ENCODE data around the gene FUS. TPM values are rescaled to one million over a fixed set of nuclear protein-coding genes. Genes with fewer than 3 reads are reported as not detected.
A peak's percentile ranks its signal among the peaks of the same experiment; 100 is the strongest.
"Not testable (repeated sequence)": the region's sequence is repeated elsewhere in the genome, so short reads cannot be mapped to it uniquely, and the experiment has no call there.

The FUS gene
- total and polyA plus RNA-seq, 3 experiments from 2014 or later = 163 to 671 (median 621) TPM

DNA sequence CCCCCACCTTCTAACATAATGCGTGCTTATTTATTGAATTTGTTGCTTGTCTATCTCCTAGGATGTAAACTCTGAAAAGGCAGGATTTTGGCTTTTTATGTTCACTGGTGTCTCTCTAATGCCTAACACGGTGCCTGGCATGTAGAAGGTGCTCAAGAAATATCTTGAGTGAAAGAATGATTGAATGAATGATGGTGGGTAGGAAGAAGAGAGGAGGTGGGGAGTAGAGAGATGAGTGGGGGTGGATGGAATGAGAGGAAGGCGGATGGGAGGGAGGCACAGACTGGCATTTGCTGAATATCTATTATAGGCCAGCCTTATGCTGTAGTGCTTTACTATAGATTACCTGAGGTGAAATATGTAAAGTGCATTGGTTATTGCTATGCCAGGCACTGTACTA lies 32.4 kb upstream of the FUS start:
- Mint-ChIP-seq H3K4me1 (peaks cover 0 to 7% (median 2%) of the 10 kb centered on the region in 3 donors), H3K36me3 (peaks cover 0 to 1% (median 0%) of the 10 kb centered on the region in 3 donors), H3K27ac (no peak overlapping the region), H3K27me3 (peaks cover 0 to 1% of the 10 kb centered on the region in 2 donors), H3K9me3 (no peaks in the 10 kb centered on the region), H3K4me3 (no peak overlapping the region)
- no peak overlapping the region for H3K4me3 ChIP-seq (ENCODE audit: low read length)
- POLR2A ChIA-PET = no interaction called here
- no peaks in the 10 kb centered on the region for H3K36me3 ChIP-seq (ENCODE audit: insufficient read depth, low read length)
- H3K4me1 ChIP-seq (ENCODE audit: insufficient read depth, low read length) = peaks cover 12% of the 10 kb centered on the region
- DNase-seq = no peak
- H3K27ac ChIP-seq (ENCODE audit: low read depth, low read length) = no peak overlapping the region
- no peaks in the 10 kb centered on the region for H3K9me3 ChIP-seq (ENCODE audit: low read length)
- CTCF ChIA-PET = no interaction called here
- H3K27me3 ChIP-seq (ENCODE audit: insufficient read depth, low read length, poor library complexity, severe bottlenecking) = no peaks in the 10 kb centered on the region

DNA sequence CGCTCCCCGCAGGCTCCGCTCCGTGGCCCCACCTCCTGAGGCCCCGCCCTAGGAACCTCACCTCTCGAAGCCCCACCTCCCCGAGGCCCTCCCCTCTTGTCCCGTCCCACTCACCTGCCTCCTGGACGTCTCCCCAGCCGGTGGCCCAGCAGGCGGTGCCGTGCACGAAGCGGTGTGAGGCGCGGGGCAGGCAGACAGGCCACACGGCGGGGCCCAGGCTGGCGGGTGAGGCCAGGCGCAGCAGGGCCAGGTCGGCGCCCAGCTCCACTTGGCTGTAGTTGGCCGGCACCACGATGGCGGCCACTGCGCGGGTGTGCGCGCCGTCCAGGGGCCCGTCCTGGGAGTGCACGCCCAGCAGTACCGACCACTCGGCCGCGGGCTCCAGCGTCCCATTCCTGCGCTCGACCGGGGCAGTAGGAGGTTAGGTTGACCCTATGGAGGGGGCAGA lies 31.6 kb upstream of the FUS start:
- Histone ChIP-seq H3K9me3 (ENCODE audit: low read length) (no peaks in the 10 kb centered on the region), H3K36me3 (ENCODE audit: insufficient read depth, low read length) (no peaks in the 10 kb centered on the region), H3K4me1 (ENCODE audit: insufficient read depth, low read length) (peaks cover 6% of the 10 kb centered on the region), H3K4me3 (ENCODE audit: low read length) (no peak overlapping the region), H3K27me3 (ENCODE audit: insufficient read depth, low read length, poor library complexity, severe bottlenecking) (no peaks in the 10 kb centered on the region), H3K27ac (ENCODE audit: low read depth, low read length) (no peak overlapping the region)
- peaks cover 0 to 6% (median 2%) of the 10 kb centered on the region in 3 donors for H3K4me1 Mint-ChIP-seq
- no peaks in the 10 kb centered on the region for H3K9me3 Mint-ChIP-seq
- H3K4me3 Mint-ChIP-seq = no peak overlapping the region
- no peak for DNase-seq
- ChIA-PET POLR2A (no interaction called here), CTCF (interaction anchor here (0.6 kb wide), 1 partner anchor 293 kb away, joined by 3 read pairs; no protein-coding TSS in a partner anchor)
- peaks cover 0 to 1% of the 10 kb centered on the region in 2 donors for H3K27me3 Mint-ChIP-seq
- H3K36me3 Mint-ChIP-seq = peaks cover 0 to 1% (median 0%) of the 10 kb centered on the region in 3 donors
- H3K27ac Mint-ChIP-seq = no peak overlapping the region

DNA sequence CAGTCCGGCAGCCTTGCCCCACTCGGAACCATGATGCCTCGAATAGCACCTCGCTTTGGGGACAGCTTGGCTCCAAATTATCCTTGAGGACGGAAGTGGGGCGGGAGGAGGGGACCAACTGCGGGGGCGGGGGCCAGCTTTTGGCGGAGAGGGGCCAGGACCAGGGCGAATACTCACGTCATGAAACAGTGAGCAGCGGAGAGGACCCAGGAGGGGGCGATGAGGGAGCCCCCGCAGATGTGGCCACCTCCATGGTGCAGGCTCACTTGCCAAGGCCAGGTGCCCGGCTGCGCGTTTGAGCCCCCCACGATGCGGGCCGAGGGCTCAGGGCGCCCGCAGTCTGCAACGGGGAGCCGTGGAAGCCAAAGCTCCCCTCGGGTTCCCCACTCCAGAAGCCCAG lies 31.0 kb upstream of the FUS start:
- Mint-ChIP-seq H3K4me3 (no peak overlapping the region), H3K27ac (peak overlapping the region in 1 of 8 donors; percentile 64), H3K4me1 (peaks cover 0 to under 1% (median 0%) of the 10 kb centered on the region in 3 donors), H3K9me3 (no peaks in the 10 kb centered on the region), H3K36me3 (peaks cover 0 to 1% (median 0%) of the 10 kb centered on the region in 3 donors), H3K27me3 (peaks cover 0 to 1% of the 10 kb centered on the region in 2 donors)
- Histone ChIP-seq H3K36me3 (ENCODE audit: insufficient read depth, low read length) (no peaks in the 10 kb centered on the region), H3K27me3 (ENCODE audit: insufficient read depth, low read length, poor library complexity, severe bottlenecking) (no peaks in the 10 kb centered on the region), H3K9me3 (ENCODE audit: low read length) (no peaks in the 10 kb centered on the region), H3K4me3 (ENCODE audit: low read length) (no peak overlapping the region), H3K4me1 (ENCODE audit: insufficient read depth, low read length) (no peaks in the 10 kb centered on the region), H3K27ac (ENCODE audit: low read depth, low read length) (no peak overlapping the region)
- ChIA-PET POLR2A (no interaction called here), CTCF (interaction anchor here (0.6 kb wide), 1 partner anchor 293 kb away, joined by 3 read pairs; no protein-coding TSS in a partner anchor)
- DNase-seq = no peak

DNA sequence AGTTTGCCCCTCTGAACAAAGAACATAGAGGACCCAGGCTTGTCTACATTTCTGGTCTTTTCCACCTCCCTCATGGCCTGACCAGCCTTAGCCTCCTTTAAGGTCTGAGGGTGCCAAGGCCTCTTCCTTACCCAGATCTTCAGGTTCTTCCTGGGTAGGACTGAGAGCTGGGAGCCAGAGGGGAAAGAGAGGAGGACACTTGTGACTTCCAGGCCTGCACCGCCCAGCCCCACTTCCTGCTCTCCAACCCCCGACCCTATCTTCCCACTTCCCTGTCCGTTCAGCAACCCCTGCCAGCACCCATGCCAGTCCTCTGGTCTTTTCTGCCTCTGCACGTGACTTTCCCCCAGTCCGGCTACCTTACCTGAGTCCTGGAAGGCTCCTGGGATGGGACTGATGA lies 30.6 kb upstream of the FUS start:
- Histone ChIP-seq H3K27me3 (ENCODE audit: insufficient read depth, low read length, poor library complexity, severe bottlenecking) (no peaks in the 10 kb centered on the region), H3K9me3 (ENCODE audit: low read length) (no peaks in the 10 kb centered on the region), H3K27ac (ENCODE audit: low read depth, low read length) (no peak overlapping the region), H3K4me1 (ENCODE audit: insufficient read depth, low read length) (no peaks in the 10 kb centered on the region), H3K36me3 (ENCODE audit: insufficient read depth, low read length) (no peaks in the 10 kb centered on the region), H3K4me3 (ENCODE audit: low read length) (no peak overlapping the region)
- ChIA-PET POLR2A (no interaction called here), CTCF (interaction anchor here (1.0 kb wide), 1 partner anchor 75 kb away, joined by 3 read pairs; the partner anchor contains the start of genes ZNF646 and ZNF668)
- Mint-ChIP-seq H3K27me3 (peaks cover 0 to 1% of the 10 kb centered on the region in 2 donors), H3K4me3 (no peak overlapping the region), H3K4me1 (no peaks in the 10 kb centered on the region), H3K9me3 (no peaks in the 10 kb centered on the region), H3K36me3 (peaks cover 0 to 1% (median 0%) of the 10 kb centered on the region in 3 donors), H3K27ac (no peak overlapping the region)
- no peak for DNase-seq

DNA sequence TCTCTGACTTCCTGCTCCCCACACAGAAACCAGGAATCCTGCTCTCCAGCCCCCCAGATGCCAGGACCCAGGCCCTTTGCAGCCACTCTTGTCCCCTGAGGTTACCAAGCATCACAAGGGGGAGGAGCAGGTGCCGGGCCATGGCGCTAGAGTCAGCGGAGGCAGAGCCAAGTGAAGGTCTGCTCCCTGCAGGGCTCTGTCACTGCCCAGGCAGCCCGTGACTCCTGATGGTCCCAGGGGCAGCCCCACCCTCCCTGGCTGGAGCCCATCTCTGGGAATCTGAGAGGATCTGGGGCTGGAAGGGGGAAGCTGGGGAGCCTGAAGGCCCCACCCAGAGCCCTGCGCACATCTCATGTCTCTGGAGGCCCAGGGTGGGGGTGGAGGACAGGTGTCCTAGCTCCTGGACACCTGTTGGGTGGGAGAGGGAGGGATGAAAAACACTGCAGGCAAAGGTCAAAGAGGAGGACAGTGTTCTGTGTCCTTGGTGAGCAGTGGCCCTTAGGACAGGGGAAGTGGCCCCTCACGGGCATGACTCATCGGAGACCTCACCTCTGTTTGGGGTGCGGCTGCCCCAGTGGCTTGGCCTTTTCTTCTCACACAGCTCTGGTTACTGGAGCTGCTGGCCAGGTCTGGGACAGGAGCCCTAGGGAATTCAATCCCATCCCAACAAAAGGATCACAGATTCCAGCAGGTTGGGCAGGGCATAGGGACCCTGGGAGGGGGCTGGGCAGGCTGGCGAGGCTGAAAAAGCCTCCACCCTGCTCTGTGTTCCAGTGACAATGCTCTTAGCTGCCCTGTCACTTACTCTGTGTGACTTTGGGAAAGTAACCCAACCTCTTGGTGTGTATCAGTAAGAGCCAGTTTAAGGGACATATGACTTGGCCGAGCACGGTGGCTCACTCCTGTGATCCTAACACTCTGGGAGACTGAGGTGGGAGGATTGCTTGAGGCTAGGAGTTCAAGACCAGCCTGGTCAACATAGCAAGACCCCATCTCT lies 29.7 kb upstream of the FUS start, which contains the start of gene PRSS36:
TSS of gene PRSS36 (minus strand) at position 173 of the 997 bp plus-strand sequence. CDS start at position 142, 31 bp downstream.
- Mint-ChIP-seq H3K27me3 (peaks cover 0 to 1% of the 10 kb centered on the region in 2 donors), H3K9me3 (no peaks in the 10 kb centered on the region), H3K36me3 (peaks cover 0 to 1% (median 0%) of the 10 kb centered on the region in 3 donors), H3K27ac (peak within 1 kb of the TSS in 1 of 8 donors; percentile 64), H3K4me3 (no peak within 1 kb of the TSS), H3K4me1 (no peaks in the 10 kb centered on the region)
- no peaks in the 10 kb centered on the region for H3K36me3 ChIP-seq (ENCODE audit: insufficient read depth, low read length)
- no peak for DNase-seq
- H3K4me1 ChIP-seq (ENCODE audit: insufficient read depth, low read length) = no peaks in the 10 kb centered on the region
- no peaks in the 10 kb centered on the region for H3K9me3 ChIP-seq (ENCODE audit: low read length)
- CTCF ChIA-PET = interaction anchor here (1.0 to 2.4 kb wide), 2 partner anchors 8 to 76 kb away, joined by 3 to 12 read pairs; partner anchors contain the start of genes ZNF646 and ZNF668
- POLR2A ChIA-PET = interaction anchor here (0.6 kb wide), 1 partner anchor 20 kb away, joined by 4 read pairs; no protein-coding TSS in a partner anchor
- H3K27me3 ChIP-seq (ENCODE audit: insufficient read depth, low read length, poor library complexity, severe bottlenecking) = no peaks in the 10 kb centered on the region
- H3K27ac ChIP-seq (ENCODE audit: low read depth, low read length) = no peak within 1 kb of the TSS
- H3K4me3 ChIP-seq (ENCODE audit: low read length) = no peak within 1 kb of the TSS

DNA sequence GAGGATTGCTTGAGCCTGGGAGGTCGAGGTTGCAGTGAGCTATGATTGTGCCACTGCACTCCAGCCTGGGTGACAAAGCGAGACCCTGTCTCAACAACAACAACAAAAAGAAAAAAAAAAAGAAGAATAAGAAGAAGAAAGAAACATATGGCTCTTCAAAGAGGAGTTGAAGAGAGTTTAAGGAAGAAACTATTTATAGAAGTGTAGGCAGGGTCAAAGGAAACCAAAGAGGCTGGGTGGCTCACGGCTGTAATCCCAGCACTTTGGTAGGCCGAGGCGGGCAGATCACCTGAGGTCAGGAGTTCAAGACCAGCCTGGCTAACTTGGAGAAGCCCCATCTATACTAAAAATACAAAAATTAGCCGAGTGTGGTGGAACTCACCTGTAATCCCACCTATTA lies 29.0 kb upstream of the FUS start:
- H3K4me1 ChIP-seq (ENCODE audit: insufficient read depth, low read length) = not testable (repeated sequence)

DNA sequence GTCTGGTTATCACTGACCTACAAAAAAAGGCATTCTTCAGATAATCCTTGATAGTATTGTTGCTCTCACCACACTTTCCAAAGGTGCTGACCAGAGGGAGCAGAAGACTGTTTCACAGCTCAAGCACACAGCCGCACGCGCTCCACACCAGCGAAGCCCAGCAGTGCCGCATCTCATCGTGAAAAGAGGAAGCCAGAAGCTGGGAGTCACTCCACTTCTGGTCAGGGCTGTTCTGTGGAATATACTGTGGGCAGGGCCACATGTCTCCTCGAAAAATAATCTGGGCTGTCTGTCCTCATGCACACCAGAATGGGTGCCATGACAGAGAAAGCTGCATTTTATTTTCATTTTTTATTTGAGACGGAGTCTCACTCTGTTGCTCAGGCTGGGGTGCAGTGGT lies 22.8 kb upstream of the FUS start:
- Mint-ChIP-seq H3K36me3 (no peaks in the 10 kb centered on the region), H3K4me1 (peaks cover 4 to 8% (median 6%) of the 10 kb centered on the region in 3 donors), H3K27me3 (peaks cover 0 to 2% of the 10 kb centered on the region in 2 donors), H3K4me3 (peak overlapping the region in 2 of 7 donors; percentile 32 to 55), H3K9me3 (no peaks in the 10 kb centered on the region), H3K27ac (no peak overlapping the region)
- Histone ChIP-seq H3K36me3 (ENCODE audit: insufficient read depth, low read length) (no peaks in the 10 kb centered on the region), H3K4me1 (ENCODE audit: insufficient read depth, low read length) (peaks cover 6% of the 10 kb centered on the region), H3K27ac (ENCODE audit: low read depth, low read length) (no peak overlapping the region), H3K9me3 (ENCODE audit: low read length) (no peaks in the 10 kb centered on the region), H3K27me3 (ENCODE audit: insufficient read depth, low read length, poor library complexity, severe bottlenecking) (no peaks in the 10 kb centered on the region), H3K4me3 (ENCODE audit: low read length) (no peak overlapping the region)
- POLR2A ChIA-PET = interaction anchor here (0.5 to 0.7 kb wide), 2 partner anchors 9 to 120 kb away, joined by 3 to 4 read pairs; no protein-coding TSS in a partner anchor
- no peak for DNase-seq
- CTCF ChIA-PET = interaction anchor here (1.6 to 6.6 kb wide), 3 partner anchors 9 to 21 kb away, joined by 3 to 30 read pairs (median 22); partner anchors contain the start of gene FUS

More for the DNA sequence above, 29.0 kb upstream of the FUS start:
- CTCF ChIA-PET = interaction anchor here (2.4 kb wide), 1 partner anchor 9 kb away, joined by 12 read pairs; no protein-coding TSS in a partner anchor
- H3K9me3 Mint-ChIP-seq; H3K4me1 Mint-ChIP-seq; H3K27me3 Mint-ChIP-seq; H3K9me3 ChIP-seq (ENCODE audit: low read length); H3K4me3 Mint-ChIP-seq; H3K4me3 ChIP-seq (ENCODE audit: low read length); H3K36me3 ChIP-seq (ENCODE audit: insufficient read depth, low read length); H3K27ac ChIP-seq (ENCODE audit: low read depth, low read length); H3K36me3 Mint-ChIP-seq; DNase-seq; H3K27me3 ChIP-seq (ENCODE audit: insufficient read depth, low read length, poor library complexity, severe bottlenecking); H3K27ac Mint-ChIP-seq: not testable (repeated sequence)
- POLR2A ChIA-PET = interaction anchor here (0.6 kb wide), 1 partner anchor 20 kb away, joined by 4 read pairs; no protein-coding TSS in a partner anchor

Measured in CD8-positive, alpha-beta memory T cell (primary cell).